ENCODE results near the gene MYBPC1. TPM values are rescaled to one million over a fixed set of nuclear protein-coding genes. Genes with fewer than 3 reads are reported as not detected.

MYBPC1 gene
- total RNA-seq, 1 experiment from 2014 or later = not detected

DNA sequence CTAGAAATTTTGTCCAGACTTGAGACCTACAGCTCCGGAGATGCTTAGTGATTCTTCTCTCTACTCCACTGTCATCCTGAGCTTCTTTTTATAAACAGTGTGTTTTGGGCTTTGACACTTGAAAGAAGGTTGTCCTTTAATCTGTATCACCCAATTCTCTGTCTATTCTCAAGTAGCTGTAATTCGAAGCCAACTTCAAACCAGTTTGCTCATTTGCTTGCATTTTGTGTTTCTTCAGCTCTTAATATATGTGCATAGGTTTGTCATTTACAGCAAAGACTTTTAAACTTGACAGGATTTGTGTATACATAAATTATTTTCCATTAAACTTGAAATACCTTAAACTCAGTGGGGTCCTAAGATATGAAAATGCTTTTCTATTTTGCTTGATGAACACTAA lies 16.4 kb upstream of the MYBPC1 start:
- DNase-seq = no peak
- CTCF ChIA-PET = no interaction called here
- Histone ChIP-seq H3K9me2 (ENCODE audit: insufficient read depth) (no peaks in the 10 kb centered on the region), H3K27me3 (ENCODE audit: insufficient read depth, low read depth) (no peaks in the 10 kb centered on the region), H2AFZ (no peak overlapping the region), H3K36me3 (ENCODE audit: low read depth) (no peaks in the 10 kb centered on the region), H3K27ac (no peak overlapping the region), H4K20me1 (ENCODE audit: insufficient read depth) (no peaks in the 10 kb centered on the region), H3K4me1 (replicated peaks; ENCODE audit: insufficient read depth) (no peaks in the 10 kb centered on the region), H3K4me3 (no peak overlapping the region), H3F3A (ENCODE audit: insufficient read depth, low read depth) (no peaks in the 10 kb centered on the region), H3K79me2 (ENCODE audit: low read depth) (no peaks in the 10 kb centered on the region), H3K9me3 (ENCODE audit: insufficient read depth, low read depth) (no peaks in the 10 kb centered on the region), H3K4me2 (no peak overlapping the region)
- POLR2A ChIA-PET (ENCODE audit: unreplicated experiment) = no interaction called here
- intact Hi-C loops (cut with micrococcal nuclease; ENCODE audit: unreplicated experiment) = no loop called here
- TF ChIP-seq, protein P1, sequence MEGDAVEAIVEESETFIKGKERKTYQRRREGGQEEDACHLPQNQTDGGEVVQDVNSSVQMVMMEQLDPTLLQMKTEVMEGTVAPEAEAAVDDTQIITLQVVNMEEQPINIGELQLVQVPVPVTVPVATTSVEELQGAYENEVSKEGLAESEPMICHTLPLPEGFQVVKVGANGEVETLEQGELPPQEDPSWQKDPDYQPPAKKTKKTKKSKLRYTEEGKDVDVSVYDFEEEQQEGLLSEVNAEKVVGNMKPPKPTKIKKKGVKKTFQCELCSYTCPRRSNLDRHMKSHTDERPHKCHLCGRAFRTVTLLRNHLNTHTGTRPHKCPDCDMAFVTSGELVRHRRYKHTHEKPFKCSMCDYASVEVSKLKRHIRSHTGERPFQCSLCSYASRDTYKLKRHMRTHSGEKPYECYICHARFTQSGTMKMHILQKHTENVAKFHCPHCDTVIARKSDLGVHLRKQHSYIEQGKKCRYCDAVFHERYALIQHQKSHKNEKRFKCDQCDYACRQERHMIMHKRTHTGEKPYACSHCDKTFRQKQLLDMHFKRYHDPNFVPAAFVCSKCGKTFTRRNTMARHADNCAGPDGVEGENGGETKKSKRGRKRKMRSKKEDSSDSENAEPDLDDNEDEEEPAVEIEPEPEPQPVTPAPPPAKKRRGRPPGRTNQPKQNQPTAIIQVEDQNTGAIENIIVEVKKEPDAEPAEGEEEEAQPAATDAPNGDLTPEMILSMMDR (conservative IDR thresholded peaks at IDR 0.05) = no peak
- TF ChIP-seq EZH2 (IDR thresholded peaks at IDR 0.05; ENCODE audit: low read depth) = no peak
- BruUV-seq (replicated peaks) = no TSS peak

DNA sequence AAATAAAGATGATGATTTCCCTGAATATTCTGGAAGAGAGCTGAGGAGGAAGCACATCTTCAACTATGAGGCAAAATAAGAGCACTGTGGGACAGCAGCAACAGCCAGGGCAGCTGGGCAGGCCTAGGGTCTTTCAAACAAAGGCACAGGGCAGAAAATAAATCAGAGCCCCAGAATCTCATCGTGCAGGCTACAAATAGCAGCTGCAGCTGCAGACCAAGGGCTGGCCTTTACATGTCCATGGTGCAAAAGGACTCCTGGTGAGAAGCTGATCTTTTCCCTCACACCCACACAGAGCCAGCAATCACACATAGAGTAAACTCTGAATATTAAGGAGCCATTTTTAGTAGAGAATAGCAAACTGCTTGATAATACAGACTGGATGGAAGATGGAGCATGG lies 13.6 kb upstream of the MYBPC1 start:
- Histone ChIP-seq H3F3A (ENCODE audit: insufficient read depth, low read depth) (no peaks in the 10 kb centered on the region), H3K36me3 (ENCODE audit: low read depth) (no peaks in the 10 kb centered on the region), H3K27ac (no peak overlapping the region), H4K20me1 (ENCODE audit: insufficient read depth) (no peaks in the 10 kb centered on the region), H3K4me3 (no peak overlapping the region), H3K4me2 (no peak overlapping the region), H2AFZ (no peak overlapping the region), H3K9me3 (ENCODE audit: insufficient read depth, low read depth) (no peaks in the 10 kb centered on the region), H3K4me1 (replicated peaks; ENCODE audit: insufficient read depth) (no peaks in the 10 kb centered on the region), H3K79me2 (ENCODE audit: low read depth) (no peaks in the 10 kb centered on the region), H3K27me3 (ENCODE audit: insufficient read depth, low read depth) (no peaks in the 10 kb centered on the region), H3K9me2 (ENCODE audit: insufficient read depth) (no peaks in the 10 kb centered on the region)
- ChIA-PET POLR2A (ENCODE audit: unreplicated experiment) (no interaction called here), CTCF (no interaction called here)
- TF ChIP-seq, protein P1 (conservative IDR thresholded peaks at IDR 0.05) = no peak
- TF ChIP-seq EZH2 (IDR thresholded peaks at IDR 0.05; ENCODE audit: low read depth) = no peak
- BruUV-seq (replicated peaks) = no TSS peak
- DNase-seq = no peak
- intact Hi-C loops (cut with micrococcal nuclease; ENCODE audit: unreplicated experiment) = no loop called here

DNA sequence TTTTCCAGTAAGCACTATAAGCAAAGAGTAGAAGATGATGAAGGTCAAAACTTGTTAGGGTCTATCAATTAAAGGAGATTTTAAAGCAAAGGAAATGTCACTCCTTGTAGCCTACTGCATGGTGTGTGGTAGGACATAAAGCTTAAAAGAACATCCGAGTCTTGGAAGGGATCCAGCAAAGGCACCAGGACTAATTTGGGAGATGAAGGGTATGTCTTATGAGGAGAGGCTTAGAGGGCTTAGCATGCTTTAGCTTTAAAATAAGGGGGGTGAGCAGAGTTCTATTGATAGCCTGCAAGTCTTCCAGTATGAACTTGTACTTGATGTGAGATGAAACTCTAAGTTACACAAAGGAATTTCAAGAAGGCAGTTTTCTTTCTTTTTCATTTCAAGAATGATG lies 11.8 kb upstream of the MYBPC1 start:
- intact Hi-C loops (cut with micrococcal nuclease; ENCODE audit: unreplicated experiment) = no loop called here
- no peaks in the 10 kb centered on the region for H3K4me1 ChIP-seq (replicated peaks; ENCODE audit: insufficient read depth)
- no peak overlapping the region for H3K27ac ChIP-seq
- H3K36me3 ChIP-seq (ENCODE audit: low read depth) = no peaks in the 10 kb centered on the region
- no peaks in the 10 kb centered on the region for H4K20me1 ChIP-seq (ENCODE audit: insufficient read depth)
- no peaks in the 10 kb centered on the region for H3K79me2 ChIP-seq (ENCODE audit: low read depth)
- H3F3A ChIP-seq (ENCODE audit: insufficient read depth, low read depth) = no peaks in the 10 kb centered on the region
- TF ChIP-seq EZH2 (IDR thresholded peaks at IDR 0.05; ENCODE audit: low read depth) = no peak
- TF ChIP-seq, protein P1 (conservative IDR thresholded peaks at IDR 0.05) = no peak
- H3K9me3 ChIP-seq (ENCODE audit: insufficient read depth, low read depth) = no peaks in the 10 kb centered on the region
- no peak overlapping the region for H2AFZ ChIP-seq
- H3K27me3 ChIP-seq (ENCODE audit: insufficient read depth, low read depth) = no peaks in the 10 kb centered on the region
- no peaks in the 10 kb centered on the region for H3K9me2 ChIP-seq (ENCODE audit: insufficient read depth)
- H3K4me3 ChIP-seq = no peak overlapping the region
- CTCF ChIA-PET = no interaction called here
- POLR2A ChIA-PET (ENCODE audit: unreplicated experiment) = no interaction called here
- no TSS peak for BruUV-seq (replicated peaks)
- no peak overlapping the region for H3K4me2 ChIP-seq
- DNase-seq = no peak
